Measurements from ENCODE around the gene CARD16.

- no peak for TF ChIP-seq EP300 (IDR thresholded peaks at IDR 0.05; ENCODE audit: low read length)
- TF ChIP-seq MAX (CRISPR knock-in tag; IDR thresholded peaks at IDR 0.05): no peak
- TF ChIP-seq FOXJ3 (CRISPR knock-in tag; IDR thresholded peaks at IDR 0.05): no peak
- no peak for TF ChIP-seq NFIC (IDR thresholded peaks at IDR 0.05)
- no peak for TF ChIP-seq ATF6 (CRISPR knock-in tag; IDR thresholded peaks at IDR 0.05)
Measured at GRCh38 chr11:105000797-105001196, 44.3 kb downstream of the CARD16 start.
